Liver (tissue), 9 donors: ENCODE data around the gene RAI1. TPM values are rescaled to one million over a fixed set of nuclear protein-coding genes. Genes with fewer than 3 reads are reported as not detected.
"Not testable (repeated sequence)": the region's sequence is repeated elsewhere in the genome, so short reads cannot be mapped to it uniquely, and the experiment has no call there.

Experiments
- DNase-seq: peaks from one replicate; pipeline ENCODE4 v3.0.0-alpha.2; 2017; ENCODE audit warnings: low spot score
- H3K27ac ChIP-seq, 2 donors: one replicate each; pipeline ENCODE4 v1.7.0; 2013; ENCODE audit warnings: inconsistent platforms in 2 of 2, low read length in 2 of 2, control low read depth in 1 of 2, low read depth in 1 of 2, mild to moderate bottlenecking in 1 of 2
- H3K27me3 ChIP-seq, 4 donors: one replicate each; pipeline versions ENCODE4 v1.6.1 to v1.7.0; 2013; ENCODE audit warnings: low read length in 3 of 4, inconsistent platforms in 1 of 4, mild to moderate bottlenecking in 1 of 4, moderate library complexity in 1 of 4; ENCODE audit not compliant: control insufficient read depth in 4 of 4, insufficient read depth in 4 of 4
- H3K36me3 ChIP-seq, 4 donors: one replicate each; pipeline versions ENCODE4 v1.6.1 to v1.7.0; 2013; ENCODE audit warnings: low read length in 3 of 4, mild to moderate bottlenecking in 3 of 4, low read depth in 1 of 4, moderate library complexity in 1 of 4; ENCODE audit not compliant: control insufficient read depth in 4 of 4, insufficient read depth in 3 of 4
- H3K4me1 ChIP-seq, 4 donors: one replicate each; pipeline versions ENCODE4 v1.6.1 to v1.7.0; 2013; ENCODE audit warnings: low read length in 3 of 4, mild to moderate bottlenecking in 3 of 4, moderate library complexity in 1 of 4; ENCODE audit not compliant: control insufficient read depth in 4 of 4, insufficient read depth in 4 of 4
- H3K4me3 ChIP-seq, 3 donors: one replicate each; pipeline versions ENCODE4 v1.6.1 to v1.7.0; 2013; ENCODE audit warnings: low read length in 3 of 3, control low read depth in 1 of 3, low read depth in 1 of 3, mild to moderate bottlenecking in 1 of 3
- H3K9ac ChIP-seq, 2 donors: one replicate each; pipeline ENCODE4 v1.7.0; 2013; ENCODE audit warnings: low read length in 2 of 2, mild to moderate bottlenecking in 2 of 2, moderate library complexity in 2 of 2, control low read depth in 1 of 2, low read depth in 1 of 2
- H3K9me3 ChIP-seq, 4 donors: one replicate each; pipeline versions ENCODE4 v1.6.1 to v1.7.0; 2013; ENCODE audit warnings: low read length in 3 of 4; ENCODE audit not compliant: control insufficient read depth in 4 of 4
- EGR1 ChIP-seq, 2 donors: IDR thresholded peaks; 2 replicates each; pipeline ENCODE4 v1.6.1; 2016 to 2018; ENCODE audit warnings: antibody characterized with exemption in 2 of 2, low read depth in 2 of 2
- FOXA1 ChIP-seq: IDR thresholded peaks from 2 replicates; pipeline ENCODE4 v1.6.1; 2016; ENCODE audit warnings: antibody characterized with exemption
- FOXA2 ChIP-seq: IDR thresholded peaks from 2 replicates; pipeline ENCODE4 v1.6.1; 2016; ENCODE audit warnings: antibody characterized with exemption
- GABPA ChIP-seq, 2 donors: IDR thresholded peaks in 1 of 2; conservative IDR thresholded peaks in 1 of 2; 2 replicates each; pipeline ENCODE4 v1.6.1; 2016; ENCODE audit warnings: antibody characterized with exemption in 2 of 2, mild to moderate bottlenecking in 1 of 2, moderate library complexity in 1 of 2
- HNF4G ChIP-seq: IDR thresholded peaks from 2 replicates; pipeline ENCODE4 v1.6.1; 2016; ENCODE audit warnings: antibody characterized with exemption
- JUND ChIP-seq, 2 donors: IDR thresholded peaks; 2 replicates each; pipeline ENCODE4 v1.6.1; 2016; ENCODE audit warnings: antibody characterized with exemption in 2 of 2
- RAD21 ChIP-seq, 2 donors: IDR thresholded peaks; 2 replicates each; pipeline ENCODE4 v1.6.1; 2016; ENCODE audit warnings: antibody characterized with exemption in 2 of 2, mild to moderate bottlenecking in 2 of 2
- SP1 ChIP-seq: IDR thresholded peaks from 2 replicates; pipeline ENCODE4 v1.6.1; 2018; ENCODE audit warnings: antibody characterized with exemption, mild to moderate bottlenecking
- YY1 ChIP-seq: IDR thresholded peaks from 2 replicates; pipeline ENCODE4 v1.6.1; 2016; ENCODE audit warnings: antibody characterized with exemption, mild to moderate bottlenecking
- whole genome bisulfite sequencing: extraction: QIAGEN DNeasy Blood & Tissue Kit; methylation state at CpG from one replicate; pipeline ENCODE4 v1.1.7; 2013; 5-methylcytosine and 5-hydroxymethylcytosine counted together
- polyA plus RNA-seq, 2 donors: library from polyadenylated mRNA; stranded (reverse) in 1 of 2; unstranded in 1 of 2; fragments of 200-250 nt in 1 of 2; fragments of >200 nt in 1 of 2; fragmentation: Nextera tagmentation in 1 of 2; extraction: Ambion mirVana in 1 of 2; gene quantifications; one replicate each; pipeline versions ENCODE4 v1.2.1 to v1.2.3, GENCODE V29; 2013 to 2015
- total RNA-seq, 2 donors: library from RNA; depleted of rRNA; stranded (reverse); fragments of >200 nt; gene quantifications; one replicate each; pipeline ENCODE4 v1.2.3, GENCODE V29; 2014
- TF ChIP-seq, protein P1 (sequence below): fragments of 150-350 bp; IDR thresholded peaks from 2 replicates; pipeline ENCODE4 v1.5.1; 2017; ENCODE audit warnings: improper control_type of control experiment, low read depth, low read length; ENCODE audit not compliant: missing input control
- donor health status: healthy.
- donor health status: healthy.
- donor health status: healthy.
- donor health status: healthy.
- donor health status: healthy.

The RAI1 gene, protein sequence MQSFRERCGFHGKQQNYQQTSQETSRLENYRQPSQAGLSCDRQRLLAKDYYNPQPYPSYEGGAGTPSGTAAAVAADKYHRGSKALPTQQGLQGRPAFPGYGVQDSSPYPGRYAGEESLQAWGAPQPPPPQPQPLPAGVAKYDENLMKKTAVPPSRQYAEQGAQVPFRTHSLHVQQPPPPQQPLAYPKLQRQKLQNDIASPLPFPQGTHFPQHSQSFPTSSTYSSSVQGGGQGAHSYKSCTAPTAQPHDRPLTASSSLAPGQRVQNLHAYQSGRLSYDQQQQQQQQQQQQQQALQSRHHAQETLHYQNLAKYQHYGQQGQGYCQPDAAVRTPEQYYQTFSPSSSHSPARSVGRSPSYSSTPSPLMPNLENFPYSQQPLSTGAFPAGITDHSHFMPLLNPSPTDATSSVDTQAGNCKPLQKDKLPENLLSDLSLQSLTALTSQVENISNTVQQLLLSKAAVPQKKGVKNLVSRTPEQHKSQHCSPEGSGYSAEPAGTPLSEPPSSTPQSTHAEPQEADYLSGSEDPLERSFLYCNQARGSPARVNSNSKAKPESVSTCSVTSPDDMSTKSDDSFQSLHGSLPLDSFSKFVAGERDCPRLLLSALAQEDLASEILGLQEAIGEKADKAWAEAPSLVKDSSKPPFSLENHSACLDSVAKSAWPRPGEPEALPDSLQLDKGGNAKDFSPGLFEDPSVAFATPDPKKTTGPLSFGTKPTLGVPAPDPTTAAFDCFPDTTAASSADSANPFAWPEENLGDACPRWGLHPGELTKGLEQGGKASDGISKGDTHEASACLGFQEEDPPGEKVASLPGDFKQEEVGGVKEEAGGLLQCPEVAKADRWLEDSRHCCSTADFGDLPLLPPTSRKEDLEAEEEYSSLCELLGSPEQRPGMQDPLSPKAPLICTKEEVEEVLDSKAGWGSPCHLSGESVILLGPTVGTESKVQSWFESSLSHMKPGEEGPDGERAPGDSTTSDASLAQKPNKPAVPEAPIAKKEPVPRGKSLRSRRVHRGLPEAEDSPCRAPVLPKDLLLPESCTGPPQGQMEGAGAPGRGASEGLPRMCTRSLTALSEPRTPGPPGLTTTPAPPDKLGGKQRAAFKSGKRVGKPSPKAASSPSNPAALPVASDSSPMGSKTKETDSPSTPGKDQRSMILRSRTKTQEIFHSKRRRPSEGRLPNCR (N-terminal part only)
- total RNA-seq (1 to 10 TPM; 5.8 to 7.6 TPM), polyA plus RNA-seq (1 to 10 TPM in 1 of 2 donors, under 1 TPM in 1; 0.57 to 4.7 TPM)

DNA sequence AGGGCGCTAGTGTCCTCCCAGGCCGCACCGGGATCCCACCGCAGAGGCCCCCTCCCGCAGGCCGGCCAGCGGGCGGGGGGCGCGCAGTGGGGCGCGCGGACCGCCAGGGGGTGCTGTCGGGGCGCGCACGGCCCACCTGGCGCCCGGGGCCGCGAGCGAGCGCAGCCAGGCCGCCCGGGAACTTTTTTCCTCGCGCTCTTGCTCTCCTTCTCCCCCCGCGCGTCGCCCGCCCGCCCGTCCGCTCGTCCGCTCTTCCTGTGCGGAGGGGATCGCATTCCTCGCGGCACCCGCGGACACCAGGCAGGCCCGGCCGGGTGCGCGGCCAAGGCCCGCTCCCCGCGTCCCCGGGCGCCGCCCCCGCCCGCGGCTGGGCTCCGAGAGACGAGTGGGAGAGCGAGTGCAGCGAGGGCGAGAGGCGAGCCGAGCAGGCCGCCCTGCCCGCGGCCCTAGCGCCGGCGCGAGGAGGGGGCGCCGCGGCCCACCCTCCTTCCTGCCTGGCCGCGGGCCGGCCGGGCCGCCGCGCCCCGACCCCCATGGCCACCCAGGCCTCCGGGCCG, at the start of gene RAI1:
TSS of gene RAI1 (plus strand) at position 272 of the 557 bp plus-strand sequence. CDS start 111,491 bp downstream, outside the sequence.
- under 1% methylated on average over 84 of the region's 84 CpGs for whole genome bisulfite sequencing
- Histone ChIP-seq H3K27me3 (no peaks in the 10 kb centered on the region), H3K4me1 (peaks cover 4 to 16% (median 6%) of the 10 kb centered on the region in 4 donors), H3K27ac (peak within 1 kb of the TSS; percentile 62 to 91), H3K9ac (peak within 1 kb of the TSS in 1 of 2 donors; percentile 73), H3K36me3 (no peaks in the 10 kb centered on the region), H3K9me3 (no peaks in the 10 kb centered on the region), H3K4me3 (peak within 1 kb of the TSS; percentile 54 to 85 (median 74))
- peak; percentile 29 to 66 for TF ChIP-seq RAD21 (IDR thresholded peaks at IDR 0.05)
- TF ChIP-seq FOXA2 = no peak
- TF ChIP-seq SP1 = no peak
- no peak for TF ChIP-seq YY1
- TF ChIP-seq HNF4G = no peak
- TF ChIP-seq, protein P1, sequence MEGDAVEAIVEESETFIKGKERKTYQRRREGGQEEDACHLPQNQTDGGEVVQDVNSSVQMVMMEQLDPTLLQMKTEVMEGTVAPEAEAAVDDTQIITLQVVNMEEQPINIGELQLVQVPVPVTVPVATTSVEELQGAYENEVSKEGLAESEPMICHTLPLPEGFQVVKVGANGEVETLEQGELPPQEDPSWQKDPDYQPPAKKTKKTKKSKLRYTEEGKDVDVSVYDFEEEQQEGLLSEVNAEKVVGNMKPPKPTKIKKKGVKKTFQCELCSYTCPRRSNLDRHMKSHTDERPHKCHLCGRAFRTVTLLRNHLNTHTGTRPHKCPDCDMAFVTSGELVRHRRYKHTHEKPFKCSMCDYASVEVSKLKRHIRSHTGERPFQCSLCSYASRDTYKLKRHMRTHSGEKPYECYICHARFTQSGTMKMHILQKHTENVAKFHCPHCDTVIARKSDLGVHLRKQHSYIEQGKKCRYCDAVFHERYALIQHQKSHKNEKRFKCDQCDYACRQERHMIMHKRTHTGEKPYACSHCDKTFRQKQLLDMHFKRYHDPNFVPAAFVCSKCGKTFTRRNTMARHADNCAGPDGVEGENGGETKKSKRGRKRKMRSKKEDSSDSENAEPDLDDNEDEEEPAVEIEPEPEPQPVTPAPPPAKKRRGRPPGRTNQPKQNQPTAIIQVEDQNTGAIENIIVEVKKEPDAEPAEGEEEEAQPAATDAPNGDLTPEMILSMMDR = peak; percentile 93
- TF ChIP-seq GABPA (IDR thresholded peaks at IDR 0.05 in 1 of 2, conservative IDR thresholded peaks at IDR 0.05 in 1 of 2) = peak in 1 of 2 donors; percentile 24
- DNase-seq = peak; percentile 82

DNA sequence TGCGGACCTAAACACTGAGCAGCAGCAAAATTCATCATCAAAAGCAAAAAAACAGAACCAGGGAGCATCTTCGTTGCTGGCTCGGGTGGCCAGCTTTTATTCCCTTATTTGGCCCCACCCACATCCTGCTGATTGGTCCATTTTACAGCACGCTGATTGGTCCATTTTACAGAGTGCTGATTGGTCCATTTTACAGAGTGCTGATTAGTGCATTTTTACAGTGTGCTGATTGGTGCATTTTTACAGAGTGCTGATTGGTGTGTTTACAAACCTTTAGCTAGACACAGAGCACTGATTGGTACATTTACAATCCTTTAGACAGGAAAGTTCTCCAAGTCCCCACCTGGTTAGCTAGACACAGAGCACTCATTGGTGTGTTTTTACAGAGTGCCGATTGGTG, 48.6 kb upstream of the RAI1 start:
- not testable (repeated sequence) for H3K27ac ChIP-seq, DNase-seq, H3K36me3 ChIP-seq, H3K4me3 ChIP-seq, H3K9me3 ChIP-seq, H3K27me3 ChIP-seq, H3K9ac ChIP-seq, H3K4me1 ChIP-seq
- WGBS = 86% methylated on average over 5 of the region's 5 CpGs

DNA sequence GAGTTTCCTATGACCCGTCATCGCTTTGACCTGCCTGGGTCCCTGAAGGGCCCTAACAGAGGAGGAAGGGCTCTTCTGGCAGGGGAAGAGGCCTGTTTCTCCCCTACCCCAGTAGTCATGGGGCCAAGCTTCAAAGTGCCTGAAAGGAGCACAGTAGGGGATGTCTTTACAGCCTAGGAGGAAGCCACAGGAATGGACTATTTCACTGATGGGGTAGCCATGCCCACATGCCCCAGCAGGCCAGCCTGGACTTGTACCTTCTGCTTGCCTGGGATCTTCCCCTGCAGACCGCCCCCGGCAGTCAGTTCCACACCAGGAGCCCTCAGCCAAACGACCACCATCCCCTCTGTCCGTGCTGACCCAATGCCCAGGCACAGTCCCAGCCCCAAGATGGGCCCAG, 47.9 kb upstream of the RAI1 start:
- no peaks in the 10 kb centered on the region for H3K36me3 ChIP-seq
- no peaks in the 10 kb centered on the region for H3K4me1 ChIP-seq
- TF ChIP-seq GABPA (IDR thresholded peaks at IDR 0.05 in 1 of 2, conservative IDR thresholded peaks at IDR 0.05 in 1 of 2) (no peak), SP1 (no peak), FOXA1 (no peak), JUND (IDR thresholded peaks at IDR 0.05) (no peak), EGR1 (IDR thresholded peaks at IDR 0.05; ENCODE audit: low read depth in 2 of 2) (no peak), HNF4G (no peak)
- TF ChIP-seq, protein P1 = no peak
- H3K9me3 ChIP-seq = no peaks in the 10 kb centered on the region
- DNase-seq = no peak
- no peak overlapping the region for H3K9ac ChIP-seq
- H3K27me3 ChIP-seq = no peaks in the 10 kb centered on the region
- no peak overlapping the region for H3K27ac ChIP-seq
- no peak overlapping the region for H3K4me3 ChIP-seq
- 92% methylated on average over 6 of the region's 6 CpGs for WGBS
